HT-29 (cell line): ENCODE measurements around the gene RALY. TPM values are rescaled to one million over a fixed set of nuclear protein-coding genes. Genes with fewer than 3 reads are reported as not detected.

Experiments
- DNase-seq: peaks from one replicate; pipeline ENCODE4 v3.0.0-alpha.2; 2015; ENCODE audit warnings: low spot score
- total RNA-seq: library from RNA; depleted of rRNA; stranded (reverse); fragments of >200 nt; shearing (Covaris generic); gene quantifications from 2 replicates; pipeline ENCODE4 v1.2.3, GENCODE V29; 2014

RALY gene
- total RNA-seq, 1 experiment from 2014 or later: 290 TPM

DNA sequence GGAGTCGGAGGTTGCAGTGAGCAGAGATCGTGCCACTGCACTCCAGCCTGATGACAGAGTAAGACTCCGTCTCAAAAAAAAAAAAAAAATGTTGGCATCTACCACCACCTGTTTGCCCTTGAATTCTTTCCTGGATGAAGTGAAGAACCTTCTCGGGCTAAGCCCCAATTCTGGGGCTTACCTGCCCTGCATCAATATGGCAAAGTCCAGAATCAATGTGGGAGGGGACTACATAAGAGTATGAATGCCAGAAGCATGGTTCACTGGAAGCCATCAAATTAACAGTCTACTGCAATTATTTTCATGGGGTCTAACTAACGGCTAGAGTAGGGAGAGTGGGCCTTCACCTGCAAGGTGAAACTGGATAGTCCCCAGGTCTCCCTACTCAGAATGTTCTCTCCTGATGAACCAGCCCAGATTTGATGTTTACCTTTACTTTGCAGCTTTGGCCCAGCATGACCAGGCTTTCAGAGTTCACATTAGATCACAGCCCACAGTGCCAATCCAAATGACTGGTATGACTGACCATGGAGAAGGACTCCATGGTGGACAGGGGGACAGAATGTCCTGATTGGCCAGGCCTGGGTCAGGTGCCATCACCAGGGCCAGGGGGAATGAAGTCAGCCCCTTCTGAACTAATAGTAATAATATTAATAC is 7.0 kb upstream of the RALY start:
- no peak for DNase-seq

DNA sequence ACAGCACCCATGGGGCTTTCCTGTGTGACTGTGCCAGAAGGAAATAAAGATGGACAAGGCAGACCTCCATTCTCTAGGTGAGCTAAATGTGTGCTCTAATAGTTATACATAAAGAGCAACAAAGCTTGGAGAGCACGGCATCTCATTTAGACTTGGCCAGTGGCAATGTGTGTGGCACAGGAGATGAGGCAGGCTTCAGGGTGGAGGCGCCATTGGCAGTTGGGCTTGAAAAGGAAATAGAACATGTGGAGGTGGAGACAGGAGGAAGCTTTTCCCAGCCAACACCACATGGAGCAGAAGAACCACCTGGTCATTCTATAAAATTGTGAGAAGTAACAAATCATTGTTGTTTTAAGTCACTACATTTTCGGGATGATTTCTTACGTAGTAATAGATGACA is 3.6 kb upstream of the RALY start:
- no peak for DNase-seq

DNA sequence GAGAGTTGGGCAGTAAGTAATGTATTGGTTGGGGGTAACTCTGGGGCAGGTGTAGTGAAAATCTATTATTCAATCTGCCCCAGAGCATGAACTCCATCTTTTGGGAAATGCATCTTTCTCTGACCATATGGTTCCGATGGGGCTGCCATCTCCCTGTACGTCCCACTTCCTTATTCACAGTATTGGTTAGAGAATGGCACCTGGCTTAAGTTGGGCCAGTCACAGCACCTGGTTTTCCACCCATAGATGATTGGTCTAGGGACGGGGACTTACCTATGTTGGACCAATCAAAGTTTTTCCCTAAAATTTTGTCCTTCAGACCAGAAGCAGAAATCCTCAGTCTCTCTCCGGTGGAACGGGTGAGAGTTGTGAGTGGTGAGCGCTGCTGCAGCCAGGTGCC is 2.2 kb upstream of the RALY start:
- DNase-seq: no peak

DNA sequence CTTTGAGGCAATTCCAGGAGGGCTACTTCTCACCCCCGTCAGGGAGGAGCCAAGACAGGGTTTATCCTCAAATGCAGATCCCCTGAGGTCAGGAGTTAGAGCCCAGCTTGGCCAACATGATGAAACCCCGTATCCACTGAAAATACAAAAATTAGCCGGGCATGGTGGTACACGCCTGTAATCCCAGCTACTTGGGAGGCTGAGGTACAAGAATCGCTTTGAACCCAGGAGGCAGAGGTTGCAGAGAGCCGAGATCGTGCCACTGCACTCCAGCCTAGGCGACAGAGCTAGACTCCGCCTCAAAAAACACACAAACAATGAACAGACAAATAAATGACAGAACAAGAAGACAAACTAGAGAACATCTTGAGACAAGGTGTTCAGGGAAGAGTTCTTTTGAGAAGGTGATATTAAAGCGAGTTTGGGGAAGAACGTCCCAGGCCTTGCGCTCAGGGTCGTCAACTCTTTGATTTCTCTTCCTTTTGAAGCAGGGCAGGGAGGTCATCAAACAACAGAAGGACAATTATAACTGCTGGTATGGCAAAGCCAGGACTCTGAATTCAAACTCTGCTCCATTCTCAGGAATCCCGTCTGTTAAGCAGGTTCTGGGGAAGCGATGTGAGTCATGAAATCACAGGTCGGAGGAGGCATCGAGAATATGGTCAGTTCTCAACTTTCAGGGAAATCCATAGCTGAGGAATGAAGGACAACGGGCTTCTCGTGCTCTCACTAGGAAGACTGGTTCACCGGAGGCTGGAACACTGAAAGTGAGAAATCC is 1.4 kb upstream of the RALY start:
- DNase-seq: no peak

DNA sequence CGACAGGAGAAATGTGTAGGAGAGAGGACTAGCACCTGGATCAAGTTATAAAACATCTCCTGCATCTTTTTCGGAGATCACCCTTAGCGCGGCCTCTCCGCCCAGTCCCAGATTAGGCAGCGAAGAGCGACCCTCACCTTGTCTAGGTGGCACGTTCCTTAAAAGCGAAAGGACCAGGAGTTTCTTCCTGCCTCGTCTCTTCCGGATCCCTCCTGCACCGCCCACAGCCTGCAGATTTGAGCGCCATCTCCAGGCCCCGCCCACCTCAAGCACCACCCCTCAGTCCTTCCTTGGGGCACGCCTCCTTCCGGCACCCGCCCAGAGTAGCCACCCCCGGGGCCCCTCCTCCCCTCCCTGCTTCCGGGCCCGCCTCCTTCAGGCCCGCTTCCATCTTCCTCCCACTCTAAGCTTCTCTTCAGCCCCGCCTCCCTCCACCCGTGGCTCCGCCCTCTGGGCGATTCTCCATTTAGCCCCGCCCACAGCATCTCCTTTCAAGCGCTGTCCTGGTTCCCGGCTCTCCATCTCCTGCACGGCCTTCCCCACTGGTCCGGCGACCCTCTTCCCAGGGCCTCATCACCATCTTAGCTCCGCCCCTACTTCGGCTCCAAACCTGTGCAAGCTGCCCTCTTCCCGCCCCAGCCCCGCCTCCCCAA is 662 bp upstream of the RALY start:
- DNase-seq: peak; percentile 100

DNA sequence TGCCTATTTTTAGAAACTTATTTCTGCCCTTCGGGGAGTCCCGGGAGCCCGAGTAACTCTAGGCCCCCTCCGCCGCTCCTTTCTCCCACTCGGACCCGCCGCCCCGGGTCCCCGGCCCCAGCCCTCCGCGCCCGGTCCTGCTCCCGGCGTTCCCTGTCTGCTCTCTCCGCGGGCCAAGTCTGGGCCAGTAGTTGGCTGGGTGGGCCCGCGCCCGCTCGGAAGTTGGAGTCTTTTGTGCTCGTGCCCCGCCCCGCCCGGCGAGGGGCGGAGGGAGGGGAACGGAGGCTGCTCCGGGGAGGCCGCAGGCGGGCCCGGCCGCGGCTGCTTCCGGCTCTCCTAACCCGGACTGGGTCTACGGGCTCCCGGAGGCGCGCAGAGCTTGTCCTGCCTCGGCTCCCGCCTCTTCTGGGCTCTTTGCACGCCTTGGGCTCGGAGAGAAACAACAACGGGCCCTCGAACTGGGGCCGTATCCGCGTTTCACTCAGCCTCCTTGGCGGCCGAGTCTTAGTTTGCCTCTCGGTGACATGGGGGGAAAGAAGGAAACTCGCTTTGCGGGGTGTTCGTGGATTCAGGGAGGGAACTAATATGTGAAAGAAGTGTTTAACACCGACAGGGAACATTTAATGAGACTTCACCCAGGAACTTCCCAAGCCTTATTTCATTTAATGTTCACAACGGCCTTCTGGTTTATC is 657 bp downstream of the RALY start:
- DNase-seq: peak; percentile 88

DNA sequence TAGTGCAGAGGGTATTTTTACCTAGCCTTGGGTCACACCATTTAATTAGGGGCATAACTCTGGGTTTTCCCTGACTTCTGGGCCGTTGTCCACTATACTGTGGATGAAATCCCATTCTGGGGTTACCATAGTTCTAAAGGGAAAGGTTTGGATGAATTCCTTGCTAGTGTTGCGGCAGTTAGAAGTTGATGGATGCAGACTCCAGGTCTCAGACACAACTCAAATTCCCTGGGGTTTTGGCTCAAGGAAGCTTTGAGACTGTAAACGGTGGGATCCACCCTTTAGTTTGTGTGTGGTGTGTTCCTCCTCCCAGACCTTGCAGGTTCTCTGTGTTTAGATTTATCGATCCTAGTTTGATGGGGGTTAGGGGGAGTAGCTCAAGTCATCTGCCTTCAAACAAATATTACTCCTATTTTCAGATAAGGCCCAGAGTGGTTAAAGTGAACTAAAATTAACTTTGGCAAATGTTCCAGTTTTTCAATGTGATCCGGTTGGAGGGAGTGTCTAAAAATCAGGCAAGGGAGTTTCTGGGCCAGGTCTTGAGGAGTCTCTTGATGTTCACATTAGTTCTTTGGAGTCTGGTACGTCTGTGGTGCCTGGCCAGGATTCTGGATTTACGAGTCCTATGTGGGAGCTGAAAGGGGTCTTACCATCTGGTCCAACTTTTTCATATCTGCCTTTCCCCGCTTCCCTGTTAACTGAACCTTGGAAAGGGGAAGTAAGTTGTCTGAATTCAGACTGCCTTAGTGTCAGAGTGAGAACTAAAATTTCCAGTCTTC is 1.5 kb downstream of the RALY start:
- peak; percentile 45 for DNase-seq

DNA sequence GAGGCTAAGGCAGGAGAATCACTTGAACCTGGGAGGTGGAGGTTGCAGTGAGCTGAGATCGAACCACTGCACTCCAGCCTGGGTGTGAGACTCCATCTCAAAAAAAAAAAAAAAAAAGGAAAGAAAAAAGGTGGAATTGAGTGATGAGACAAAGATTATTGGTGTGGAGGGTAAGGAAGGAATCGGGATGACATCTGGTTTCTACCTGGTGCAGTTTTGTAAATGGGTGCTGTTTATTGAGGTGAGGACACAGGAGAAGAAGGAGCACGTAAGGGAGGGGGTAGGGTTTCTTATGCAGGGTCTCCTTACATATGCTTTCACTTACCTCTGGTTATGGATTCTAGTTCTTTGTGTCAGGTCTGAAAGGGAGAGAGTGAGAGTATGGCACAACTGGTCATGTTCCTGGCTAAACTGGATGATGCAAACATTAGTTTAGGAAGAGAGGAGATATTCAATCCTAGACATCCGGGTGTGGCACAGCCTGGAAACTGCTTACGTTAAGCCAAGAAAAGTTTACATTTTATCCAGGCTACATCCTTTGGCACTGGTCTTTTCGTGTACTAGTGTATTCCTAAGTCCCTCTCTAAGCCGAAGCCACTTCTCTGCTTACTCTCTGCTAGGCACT is 5.4 kb downstream of the RALY start:
- no peak for DNase-seq

DNA sequence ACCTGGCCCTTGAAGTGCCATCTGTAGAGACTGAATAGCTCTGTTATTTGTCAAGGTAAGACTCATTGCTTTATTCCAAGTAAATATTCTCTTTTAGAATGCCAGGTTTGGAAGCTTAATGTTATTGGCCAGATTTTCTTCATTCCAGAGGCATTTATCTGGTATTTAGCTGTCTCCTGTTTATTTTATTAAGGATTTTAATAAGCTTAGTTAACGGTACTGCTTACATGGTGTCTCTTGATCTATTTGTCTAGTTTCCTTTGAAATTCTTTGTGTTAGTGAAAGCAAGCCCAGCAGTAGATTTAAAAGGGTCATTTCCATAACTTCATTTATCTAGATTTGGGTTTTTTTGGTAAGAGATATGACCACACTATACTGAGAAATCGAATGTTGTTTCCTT is 7.7 kb downstream of the RALY start:
- DNase-seq: no peak

DNA sequence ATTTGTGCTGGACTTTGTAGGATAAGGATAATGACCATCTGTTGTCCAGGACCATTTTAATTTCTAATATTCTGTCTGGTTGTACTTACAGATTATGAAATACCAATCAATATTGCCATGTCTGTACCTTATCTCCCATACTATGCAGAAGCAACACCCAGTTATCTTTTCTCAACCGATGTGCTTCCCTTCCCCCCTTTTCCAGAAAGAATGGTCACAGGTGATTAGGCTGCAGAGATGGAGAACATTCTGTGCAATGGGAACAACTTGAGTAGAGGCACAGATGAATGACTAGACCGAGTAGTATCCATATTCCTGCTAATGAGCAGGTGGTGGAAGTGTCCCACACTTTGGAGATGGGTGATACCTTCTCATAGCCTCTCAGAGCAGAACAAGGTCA is 10.5 kb downstream of the RALY start:
- no peak for DNase-seq

DNA sequence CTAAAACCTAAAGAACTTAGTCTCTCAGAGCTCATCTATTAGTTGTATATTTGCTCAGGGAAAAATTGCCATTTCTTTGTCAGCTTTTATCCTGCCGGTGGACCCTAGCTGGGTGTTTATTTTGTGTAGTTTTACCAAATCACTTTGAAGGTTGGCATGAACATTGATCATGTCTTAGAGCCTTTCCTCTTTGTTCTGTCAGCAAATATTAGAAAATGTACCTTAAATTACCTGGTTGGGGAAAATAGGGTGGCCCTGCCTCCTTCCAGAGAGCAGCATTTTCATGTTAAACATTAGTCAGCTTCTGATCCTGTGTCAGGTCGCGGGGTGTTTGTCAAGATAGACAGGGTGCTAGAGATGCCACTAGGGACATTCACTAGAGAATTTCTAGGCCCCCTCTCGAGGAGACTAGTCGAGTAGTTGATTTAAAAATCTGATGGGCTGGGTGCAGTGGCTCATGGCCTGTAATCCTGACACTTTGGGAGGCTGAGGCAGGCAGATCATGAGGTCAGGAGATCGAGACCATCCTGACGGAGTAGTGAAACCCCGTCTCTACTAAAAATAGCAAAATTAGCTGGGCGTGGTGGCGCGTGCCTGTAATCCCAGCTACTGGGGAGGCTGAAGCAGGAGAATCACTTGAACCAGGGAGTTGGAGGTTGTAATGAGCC is 11.2 kb downstream of the RALY start:
- DNase-seq: no peak

DNA sequence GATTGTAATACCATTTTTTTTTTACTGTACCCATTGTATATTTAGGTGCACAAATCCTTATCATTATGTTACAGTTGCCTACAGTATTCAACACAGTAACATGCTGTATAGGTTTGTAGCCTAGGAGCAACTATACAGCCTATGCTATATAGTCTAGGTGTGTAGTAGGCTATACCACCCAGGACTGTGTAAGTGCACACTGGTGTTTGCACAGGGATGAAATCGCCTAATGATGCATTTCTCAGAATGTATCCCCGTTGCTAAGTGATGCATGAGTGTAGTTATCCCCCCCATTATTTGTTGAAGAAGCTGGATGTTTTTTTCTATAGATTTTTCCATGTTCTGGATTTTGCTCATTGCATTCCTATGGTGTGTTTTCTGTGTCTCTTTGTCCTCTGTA is 12.9 kb downstream of the RALY start:
- no peak for DNase-seq

DNA sequence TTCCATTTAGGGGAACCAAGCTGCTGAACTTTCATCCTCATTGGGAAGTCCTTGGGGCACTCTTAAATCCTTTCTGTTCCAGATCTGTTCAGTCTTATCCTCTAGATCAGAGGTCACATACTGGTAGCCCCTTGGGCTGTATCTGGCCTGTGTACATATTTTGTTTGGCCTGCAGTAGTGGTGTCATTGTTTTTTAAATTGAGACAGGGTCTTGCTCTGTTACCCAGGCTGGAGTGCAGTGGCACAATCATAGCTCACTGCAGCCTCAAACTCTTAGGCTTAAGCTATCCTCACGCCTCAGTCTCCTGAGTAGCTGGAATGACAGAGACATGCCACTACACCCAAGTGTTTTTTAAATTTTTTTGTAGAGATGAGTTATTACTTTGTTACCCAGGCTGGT is 14.8 kb downstream of the RALY start:
- no peak for DNase-seq

DNA sequence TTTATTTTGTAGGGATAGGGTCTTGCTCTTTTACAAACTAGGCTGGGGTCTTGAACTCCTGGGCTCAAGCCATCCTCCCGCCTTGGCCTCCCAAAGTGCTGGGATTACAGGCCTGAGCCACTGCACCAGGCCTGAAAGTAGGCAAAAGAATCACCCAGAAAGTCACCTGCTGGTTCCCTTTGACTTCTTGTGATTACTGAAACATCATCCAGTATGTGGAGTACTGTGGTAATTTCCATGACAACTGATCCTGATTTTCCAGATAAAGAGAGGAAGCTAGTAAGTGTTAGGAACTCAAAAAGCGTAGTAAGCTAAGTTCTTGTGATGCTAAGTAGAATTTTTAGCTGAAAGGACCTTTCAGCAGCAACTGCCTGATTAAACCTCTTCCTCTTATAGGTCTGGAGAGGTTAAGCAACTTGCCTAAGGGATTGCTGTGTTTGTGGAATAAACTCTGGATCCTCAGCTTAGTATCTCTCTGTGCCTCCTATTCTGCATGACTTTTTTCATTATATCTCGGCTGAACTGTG is 16.8 kb downstream of the RALY start:
- DNase-seq: no peak

DNA sequence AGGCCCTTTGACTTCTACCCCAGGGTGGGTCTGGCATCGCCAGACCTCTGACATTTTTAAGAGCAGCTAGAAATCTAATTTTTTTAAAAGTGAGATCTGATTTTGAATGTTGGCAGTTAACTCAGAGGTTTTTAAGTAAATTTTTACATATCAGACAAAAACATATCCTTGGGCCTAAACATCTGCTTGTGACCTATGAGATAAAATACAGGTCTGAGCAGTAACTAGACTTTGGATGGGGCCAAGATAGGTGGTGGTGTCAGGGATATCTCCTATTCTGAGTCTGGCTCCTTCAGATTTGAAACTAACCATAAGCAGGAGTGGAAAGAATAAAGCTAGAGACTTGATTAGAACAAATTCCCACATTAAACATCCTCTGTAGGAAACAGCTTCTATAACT is 17.6 kb downstream of the RALY start:
- DNase-seq: no peak

DNA sequence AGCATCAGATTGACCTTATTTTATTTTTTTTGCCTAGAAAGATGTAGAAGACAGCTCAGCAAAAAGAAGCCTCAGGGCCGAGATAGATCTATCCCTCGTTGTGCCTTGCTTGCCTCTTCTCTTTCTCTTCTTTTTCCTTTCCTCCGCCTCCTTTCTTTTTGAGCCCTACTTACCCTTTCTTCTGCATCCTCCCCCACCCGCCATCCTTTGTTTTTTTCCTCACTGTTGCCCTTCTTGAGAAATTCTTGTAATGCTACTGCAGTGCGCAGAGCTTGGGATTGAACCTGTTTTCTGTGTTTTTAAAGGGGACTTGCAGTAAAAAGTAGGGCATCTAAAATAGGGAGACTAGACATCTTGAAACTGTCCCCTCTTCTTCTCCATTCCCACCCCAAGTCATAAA is 18.6 kb downstream of the RALY start:
- no peak for DNase-seq

DNA sequence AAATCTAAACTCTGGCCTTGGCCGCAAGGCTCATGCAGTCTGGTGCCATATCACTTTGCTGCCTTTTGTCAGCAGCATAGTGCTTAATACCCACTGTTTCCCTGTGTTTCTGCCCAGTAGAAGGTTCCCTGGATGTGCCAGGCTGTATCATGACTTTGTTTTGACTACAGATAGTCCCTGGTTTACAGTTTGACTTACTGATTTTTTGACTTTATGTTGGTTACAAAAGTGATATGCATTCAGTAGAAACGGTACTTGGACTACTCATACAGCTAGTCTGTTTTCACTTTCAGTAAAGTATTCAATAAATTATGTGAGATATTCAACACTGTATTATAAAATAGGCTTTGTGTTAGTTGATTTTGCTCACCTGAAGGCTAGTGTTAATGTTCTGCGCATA is 19.0 kb downstream of the RALY start:
- DNase-seq: no peak

DNA sequence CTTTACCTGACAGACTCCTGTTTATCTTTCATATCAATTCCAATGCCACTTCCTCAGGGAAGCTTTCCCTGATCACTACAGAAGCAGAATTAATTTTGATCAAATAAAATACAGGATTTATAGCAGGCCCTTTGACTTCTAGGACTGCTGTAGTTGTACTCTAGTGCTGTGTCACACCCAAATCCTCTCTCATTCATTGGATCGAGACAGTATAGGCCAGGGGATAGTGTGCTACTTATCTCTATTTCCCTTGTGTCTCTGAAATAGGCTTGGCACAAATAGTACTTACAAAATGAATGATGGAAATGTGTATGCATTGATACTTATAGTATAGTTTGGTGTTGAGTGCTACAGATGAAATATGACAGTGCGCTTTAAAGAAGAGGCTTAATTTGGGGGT is 19.8 kb downstream of the RALY start:
- no peak for DNase-seq

DNA sequence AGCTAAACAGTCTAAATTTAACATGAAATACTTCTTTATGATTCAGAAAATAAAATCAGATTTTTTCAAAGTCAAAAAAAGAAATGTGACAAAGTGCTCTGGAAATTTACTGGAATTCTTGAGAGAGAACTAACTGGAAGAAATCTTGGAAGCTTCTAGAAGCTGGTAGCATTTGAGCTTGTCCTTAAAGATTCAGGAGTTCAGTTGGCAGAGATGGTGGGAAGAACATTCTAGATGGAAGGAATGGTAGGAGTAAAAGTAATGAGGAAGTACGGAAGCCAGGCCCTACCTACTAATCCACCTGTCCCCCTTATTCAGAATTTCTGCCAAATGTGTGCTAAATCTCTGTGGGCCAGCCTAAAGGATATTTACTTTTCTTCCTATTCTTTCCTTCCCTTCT is 21.2 kb downstream of the RALY start:
- no peak for DNase-seq
